ENCODE measurements around the gene C8G. TPM values are rescaled to one million over a fixed set of nuclear protein-coding genes. Genes with fewer than 3 reads are reported as not detected.
A peak's percentile ranks its signal among the peaks of the same experiment; 100 is the strongest.

The C8G gene
- total and polyA plus RNA-seq, 9 of the 15 experiments (the other 6 are each of a cell fraction or from before 2014, with no cell fraction given): 0.35 to 5.9 (median 2.7) TPM; not detected in 2

DNA sequence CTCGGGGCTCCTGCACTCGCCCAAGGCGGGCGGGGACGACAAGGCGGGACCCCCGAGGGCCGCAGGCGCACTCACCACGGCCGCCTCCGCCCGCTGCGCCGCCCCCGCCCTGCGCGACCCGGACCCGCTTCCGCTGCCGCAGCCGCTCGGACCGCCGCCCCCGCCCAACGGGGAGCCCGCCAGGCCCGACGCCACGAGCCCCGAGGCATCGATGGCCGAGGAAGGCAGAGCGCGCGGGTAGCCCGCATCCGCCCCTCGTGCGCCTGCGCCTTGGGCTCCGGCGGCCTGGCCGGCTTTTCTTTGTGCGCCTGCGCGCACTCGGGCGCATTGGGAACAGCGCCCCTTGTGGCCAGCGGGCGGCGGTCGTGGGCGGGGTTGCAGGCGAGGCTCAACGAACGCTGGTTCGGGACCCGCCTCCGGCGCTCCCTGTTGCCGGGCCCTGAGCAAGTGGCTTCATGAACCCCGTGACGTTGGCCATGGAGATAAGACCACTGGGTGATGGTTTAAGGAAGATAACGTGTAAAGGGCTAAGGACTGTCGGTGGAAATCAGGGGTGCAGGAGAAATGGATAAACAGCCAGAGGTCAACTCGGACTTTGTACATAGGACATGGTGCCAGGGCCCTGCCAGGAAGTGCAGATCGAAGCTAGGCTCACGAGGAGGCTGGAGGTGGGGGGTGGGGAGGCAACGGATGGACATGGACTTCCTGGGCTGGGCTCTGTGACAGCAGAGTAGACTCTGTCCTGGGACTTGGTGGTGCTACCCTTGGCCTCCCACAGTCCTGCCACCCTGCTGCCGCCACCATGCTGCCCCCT is at the start of gene C8G, which contains the start of gene FBXW5 (continued):
- TF ChIP-seq PTTG1 (tag; IDR thresholded peaks at IDR 0.05; ENCODE audit: low read depth) (no peak), FOXA1 (IDR thresholded peaks at IDR 0.05; ENCODE audit: borderline replicate concordance) (no peak), TCFL5 (CRISPR knock-in tag; conservative IDR thresholded peaks at IDR 0.05) (no peak), E2F3 (CRISPR knock-in tag; IDR thresholded peaks at IDR 0.05) (no peak), MTA2 (IDR thresholded peaks at IDR 0.05; ENCODE audit: low read depth) (no peak; the same call in 1 of the 2 replicates), ZNF24 (IDR thresholded peaks at IDR 0.05) (no peak), CBX5 (IDR thresholded peaks at IDR 0.05; ENCODE audit: borderline replicate concordance, low read depth) (no peak), BCL6 (CRISPR knock-in tag; IDR thresholded peaks at IDR 0.05) (no peak), ZNF274 (IDR thresholded peaks at IDR 0.05; ENCODE audit: borderline replicate concordance, low read depth, low read length) (no peak), U2AF2 (optimal IDR thresholded peaks at IDR 0.05; ENCODE audit: low read depth, low read length) (no peak), DMBX1 (CRISPR knock-in tag; IDR thresholded peaks at IDR 0.05; ENCODE audit: borderline replicate concordance) (0 out of 2 replicates have a peak, but pooled peaks have one; percentile 15), ZNF217 (CRISPR knock-in tag; IDR thresholded peaks at IDR 0.05) (no peak), CHD1 (IDR thresholded peaks at IDR 0.05; ENCODE audit: low read length) (no peak), FOXK2 (conservative IDR thresholded peaks at IDR 0.05 in 1 of 2, IDR thresholded peaks at IDR 0.05 in 1 of 2; ENCODE audit: low read depth in 2 of 2) (peak; percentile 71 to 77; a peak in 3 of 4 replicates), MCM3 (IDR thresholded peaks at IDR 0.05) (no peak), ZNF655 (CRISPR knock-in tag; IDR thresholded peaks at IDR 0.05) (no peak), TRIM28 (IDR thresholded peaks at IDR 0.05) (no peak), ZZZ3 (IDR thresholded peaks at IDR 0.05) (no peak), ZNF384 (IDR thresholded peaks at IDR 0.05; ENCODE audit: low read depth, low read length) (no peak), PCBP2 (IDR thresholded peaks at IDR 0.05; ENCODE audit: low read depth, low read length, poor library complexity, severe bottlenecking) (no peak), GMEB1 (CRISPR knock-in tag; IDR thresholded peaks at IDR 0.05) (peak; percentile 52), ZNF696 (CRISPR knock-in tag; conservative IDR thresholded peaks at IDR 0.05) (no peak)
- TF ChIP-seq, protein P1, sequence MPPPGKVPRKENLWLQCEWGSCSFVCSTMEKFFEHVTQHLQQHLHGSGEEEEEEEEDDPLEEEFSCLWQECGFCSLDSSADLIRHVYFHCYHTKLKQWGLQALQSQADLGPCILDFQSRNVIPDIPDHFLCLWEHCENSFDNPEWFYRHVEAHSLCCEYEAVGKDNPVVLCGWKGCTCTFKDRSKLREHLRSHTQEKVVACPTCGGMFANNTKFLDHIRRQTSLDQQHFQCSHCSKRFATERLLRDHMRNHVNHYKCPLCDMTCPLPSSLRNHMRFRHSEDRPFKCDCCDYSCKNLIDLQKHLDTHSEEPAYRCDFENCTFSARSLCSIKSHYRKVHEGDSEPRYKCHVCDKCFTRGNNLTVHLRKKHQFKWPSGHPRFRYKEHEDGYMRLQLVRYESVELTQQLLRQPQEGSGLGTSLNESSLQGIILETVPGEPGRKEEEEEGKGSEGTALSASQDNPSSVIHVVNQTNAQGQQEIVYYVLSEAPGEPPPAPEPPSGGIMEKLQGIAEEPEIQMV (tag; conservative IDR thresholded peaks at IDR 0.05; ENCODE audit: low read depth): no peak
- TF ChIP-seq, protein P2, sequence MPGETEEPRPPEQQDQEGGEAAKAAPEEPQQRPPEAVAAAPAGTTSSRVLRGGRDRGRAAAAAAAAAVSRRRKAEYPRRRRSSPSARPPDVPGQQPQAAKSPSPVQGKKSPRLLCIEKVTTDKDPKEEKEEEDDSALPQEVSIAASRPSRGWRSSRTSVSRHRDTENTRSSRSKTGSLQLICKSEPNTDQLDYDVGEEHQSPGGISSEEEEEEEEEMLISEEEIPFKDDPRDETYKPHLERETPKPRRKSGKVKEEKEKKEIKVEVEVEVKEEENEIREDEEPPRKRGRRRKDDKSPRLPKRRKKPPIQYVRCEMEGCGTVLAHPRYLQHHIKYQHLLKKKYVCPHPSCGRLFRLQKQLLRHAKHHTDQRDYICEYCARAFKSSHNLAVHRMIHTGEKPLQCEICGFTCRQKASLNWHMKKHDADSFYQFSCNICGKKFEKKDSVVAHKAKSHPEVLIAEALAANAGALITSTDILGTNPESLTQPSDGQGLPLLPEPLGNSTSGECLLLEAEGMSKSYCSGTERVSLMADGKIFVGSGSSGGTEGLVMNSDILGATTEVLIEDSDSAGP (CRISPR knock-in tag; IDR thresholded peaks at IDR 0.05): no peak
